HG02798 (cell line): ENCODE results near the gene COL18A1.
"Not testable (repeated sequence)": the region's sequence is repeated elsewhere in the genome, so short reads cannot be mapped to it uniquely, and the experiment has no call there.

Source experiments
- ATAC-seq: cut with Tn5 transposase; IDR thresholded peaks from one replicate; pipeline ENCODE4 v1.9.1; 2021; ENCODE audit warnings: mild to moderate bottlenecking; ENCODE audit not compliant: unreplicated experiment, poor library complexity

The COL18A1 gene

DNA sequence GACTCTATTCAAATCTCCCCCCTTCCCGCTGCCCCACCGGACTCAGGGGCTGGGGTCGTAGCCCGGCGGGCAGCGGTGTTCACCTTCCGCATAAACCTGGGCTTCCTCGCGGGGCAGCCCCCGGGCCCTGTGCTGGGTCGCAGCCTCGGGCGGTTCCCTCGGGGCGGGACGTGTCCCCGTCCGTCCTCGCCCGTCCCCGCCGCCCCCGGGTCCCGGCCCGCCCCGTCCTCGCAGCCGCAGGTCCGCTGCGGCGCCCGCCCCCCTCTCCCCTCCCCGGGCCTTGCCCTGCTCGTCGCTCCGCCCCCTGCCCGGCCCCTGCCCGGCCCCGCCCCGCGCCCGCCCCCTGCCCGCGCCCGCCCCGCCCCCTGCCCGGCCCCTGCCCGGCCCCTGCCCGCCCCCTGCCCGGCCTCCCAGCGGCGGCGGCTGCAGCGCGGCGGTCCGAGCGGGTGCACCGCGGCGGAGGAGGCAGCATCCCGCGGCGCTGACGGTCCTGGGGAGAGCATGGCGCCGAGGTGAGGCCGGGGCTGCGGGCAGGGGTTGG is at the start of gene COL18A1:
TSS of gene COL18A1 (plus strand) at position 436 of the 541 bp plus-strand sequence. CDS start at position 502, 66 bp downstream.
- ATAC-seq = no peak

DNA sequence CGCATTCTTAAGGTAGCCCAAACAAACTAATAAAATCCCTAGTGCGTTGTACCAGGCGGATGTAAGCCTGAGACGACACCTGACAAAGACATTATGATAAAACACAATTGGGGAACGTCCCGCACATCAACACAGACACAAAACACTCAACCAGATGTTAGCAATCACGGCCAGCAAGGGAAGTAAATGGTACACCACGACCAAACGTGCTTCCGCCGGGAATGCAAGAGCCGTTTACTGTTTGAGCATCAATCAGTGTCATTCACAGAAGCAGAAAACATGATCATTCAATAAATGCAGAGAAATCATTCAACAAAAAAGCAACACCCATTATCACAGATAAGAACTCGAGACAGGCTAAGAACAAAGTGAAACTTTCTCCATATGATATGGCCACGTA is 49.4 kb upstream of the COL18A1 start:
- ATAC-seq = no peak

DNA sequence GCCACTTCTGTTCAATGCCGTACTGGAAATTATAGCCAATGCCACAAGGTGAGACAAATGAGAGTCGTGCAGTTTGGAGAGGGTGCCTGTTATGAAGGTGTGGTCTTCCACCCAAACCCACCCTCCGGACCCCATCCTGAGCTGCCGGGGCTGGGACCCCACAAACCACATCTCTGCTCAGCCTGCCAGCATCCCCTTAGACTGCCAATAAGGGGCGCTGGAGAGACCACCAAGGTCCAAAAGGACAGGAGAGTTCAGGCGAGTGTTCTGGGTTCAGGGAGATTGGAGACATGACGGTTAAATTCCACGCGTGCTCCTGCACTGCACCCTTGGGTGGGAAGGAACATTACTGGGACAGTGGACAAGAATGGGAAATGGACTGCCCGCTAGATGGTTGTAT is 48.7 kb upstream of the COL18A1 start:
- no peak for ATAC-seq

DNA sequence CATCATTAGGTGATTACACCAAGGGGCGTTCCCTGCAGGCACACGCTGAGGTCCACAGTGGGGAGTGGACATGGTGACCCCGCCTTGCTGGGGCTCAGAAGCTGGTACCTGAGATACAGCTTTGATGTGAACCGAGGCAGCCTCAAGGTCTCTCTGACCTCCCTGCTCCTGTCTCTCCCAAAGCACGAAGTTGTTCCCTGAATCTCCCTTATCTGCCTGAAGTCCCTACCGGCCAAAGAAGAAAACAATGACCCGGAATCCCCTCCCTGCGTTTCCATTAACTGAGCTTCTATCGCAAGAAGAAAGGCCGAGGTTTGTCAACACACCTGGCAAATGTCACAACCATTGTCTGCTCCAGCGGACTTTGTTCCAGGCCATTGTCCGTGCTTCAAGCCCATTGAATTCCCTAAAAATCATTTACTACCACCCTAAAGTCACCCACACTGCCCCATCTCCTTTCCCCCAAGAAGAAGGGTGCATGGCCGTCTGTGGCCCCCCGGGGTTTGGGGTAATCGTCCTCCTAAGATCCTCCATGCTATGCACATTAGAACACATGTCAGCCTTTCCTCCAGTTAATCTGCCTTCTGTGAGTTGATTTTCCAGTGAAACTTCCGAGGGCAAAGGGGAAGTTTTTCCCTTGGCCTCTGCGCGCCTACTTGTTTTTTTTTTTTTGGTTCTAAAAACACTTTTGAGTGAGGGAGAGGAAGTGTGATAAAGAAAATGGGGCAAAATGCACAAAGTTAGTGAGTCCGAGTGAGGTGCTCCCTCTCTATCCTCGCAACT is 48.1 kb upstream of the COL18A1 start:
- no peak for ATAC-seq

DNA sequence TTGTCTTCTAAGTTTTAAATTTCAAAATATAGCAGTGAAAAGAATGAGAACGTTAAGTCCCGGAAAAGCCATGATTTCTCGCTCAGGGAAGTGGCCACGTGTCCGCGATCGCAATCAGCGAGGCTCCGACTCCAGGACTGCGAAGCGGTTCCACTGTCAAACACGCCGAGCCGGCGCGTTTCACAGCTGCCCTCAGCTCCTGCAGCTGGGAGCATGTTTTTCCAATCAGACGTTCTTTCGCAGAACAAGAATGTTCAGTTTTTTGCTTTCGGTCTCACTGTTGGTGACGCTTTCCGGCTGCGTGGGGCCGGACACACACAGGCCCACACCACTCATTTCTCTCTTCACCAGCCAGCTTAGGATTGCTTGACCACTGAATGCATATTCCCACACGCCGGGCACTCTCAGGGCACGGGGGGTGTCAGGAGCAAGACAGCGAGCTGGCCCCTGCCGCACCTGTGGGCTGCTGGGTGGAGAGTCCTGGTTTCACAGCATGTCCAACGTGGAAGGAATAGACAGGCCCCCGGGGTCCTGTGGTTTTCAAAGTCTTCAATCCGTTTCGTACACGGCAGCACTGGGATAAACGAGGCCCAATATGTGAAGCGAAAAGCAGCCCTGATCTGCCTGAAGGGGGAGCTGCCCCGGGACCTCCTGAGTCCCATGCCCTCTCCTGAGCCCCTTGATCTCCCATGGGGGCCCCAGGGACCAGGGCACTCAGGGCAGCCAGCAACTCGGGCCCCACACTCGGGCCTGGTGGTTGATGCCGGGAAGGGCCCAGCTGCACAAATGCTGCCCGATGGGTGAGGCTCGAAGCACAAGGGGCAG is 47.3 kb upstream of the COL18A1 start:
- ATAC-seq = no peak

DNA sequence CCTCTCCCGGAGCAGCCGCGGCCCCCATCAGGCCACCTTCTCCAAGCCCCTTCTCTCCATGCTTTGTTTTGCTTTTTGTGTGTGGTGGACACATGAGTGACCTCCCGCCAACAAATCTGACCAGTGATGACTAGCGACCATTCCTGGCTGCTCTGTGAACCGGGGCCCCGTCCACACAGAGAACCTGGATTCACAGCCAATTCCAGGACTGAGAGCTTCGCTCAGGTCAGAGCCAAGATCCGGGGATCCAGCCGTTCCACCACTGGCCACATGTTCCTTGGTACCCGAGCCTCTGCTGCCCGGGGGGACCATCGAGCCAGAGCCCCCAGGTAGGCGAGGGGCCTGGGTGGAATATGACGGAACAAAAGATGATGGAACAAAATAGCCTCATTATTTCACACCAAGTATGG is 46.7 kb upstream of the COL18A1 start:
- no peak for ATAC-seq

DNA sequence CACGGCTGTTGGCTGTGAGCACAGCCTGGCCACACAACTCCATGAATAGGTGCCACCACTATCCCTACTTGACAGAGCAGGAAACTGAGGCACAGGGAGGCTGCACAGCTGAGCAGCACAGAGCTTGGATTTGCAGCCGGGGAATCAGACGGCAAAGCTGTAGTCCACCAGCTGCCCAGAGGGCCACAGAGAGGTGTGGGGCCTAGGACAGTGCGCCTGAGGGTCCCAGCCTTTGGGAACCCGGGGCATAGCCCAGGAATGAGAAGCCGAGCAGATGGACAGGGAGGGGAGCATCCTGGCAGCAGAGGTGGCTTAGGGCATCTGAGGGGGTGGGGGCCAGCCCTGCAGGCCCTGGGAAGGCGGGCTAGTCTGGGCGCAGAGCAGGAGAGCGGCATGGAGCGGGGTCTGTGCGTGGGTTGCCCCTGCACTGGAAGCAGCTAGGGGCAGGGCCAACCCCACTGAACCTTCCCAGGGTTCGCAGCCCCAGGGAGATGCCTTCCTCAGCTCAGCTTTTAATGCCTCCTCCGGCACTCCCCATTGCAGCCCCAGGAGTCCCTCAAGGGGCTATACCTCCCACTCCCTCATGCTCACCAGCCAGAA is 46.2 kb upstream of the COL18A1 start:
- ATAC-seq = no peak

DNA sequence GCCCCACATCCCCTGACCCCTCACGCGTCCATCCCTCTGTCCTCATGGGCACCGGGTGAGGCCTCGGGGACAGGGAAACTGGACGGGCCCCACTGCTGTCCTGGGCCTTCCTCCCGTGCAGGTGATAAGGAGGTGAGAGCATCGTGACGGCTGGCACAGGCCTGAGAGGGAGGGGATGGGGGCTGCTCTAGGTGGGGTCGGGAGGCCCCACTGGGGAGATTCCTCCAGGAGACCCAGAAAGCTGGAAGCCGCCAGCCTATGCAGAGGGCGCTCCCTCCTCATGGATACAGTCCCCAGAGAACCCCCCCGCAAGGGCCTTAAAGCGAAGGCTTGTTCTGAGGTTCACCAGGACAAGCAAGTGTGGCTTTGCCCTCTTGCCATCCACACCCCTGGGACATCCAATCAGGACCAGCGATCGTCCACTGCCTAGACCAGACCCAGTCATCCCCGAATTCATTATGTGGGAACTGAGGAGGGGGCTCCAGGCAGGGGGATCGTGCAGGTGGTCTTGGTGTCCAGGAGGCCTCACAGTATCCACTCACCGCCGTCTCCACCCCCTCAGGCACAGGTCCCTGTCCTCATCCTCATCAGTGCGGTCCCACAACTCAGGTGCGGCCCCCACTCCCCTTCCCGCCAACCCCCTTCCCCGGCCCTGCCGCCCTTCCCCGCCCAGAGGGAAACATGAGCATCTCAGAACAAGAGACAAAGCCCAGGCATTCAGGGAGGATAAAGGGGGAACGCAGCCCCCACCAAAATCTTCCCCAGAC is 45.3 kb upstream of the COL18A1 start:
- no peak for ATAC-seq

DNA sequence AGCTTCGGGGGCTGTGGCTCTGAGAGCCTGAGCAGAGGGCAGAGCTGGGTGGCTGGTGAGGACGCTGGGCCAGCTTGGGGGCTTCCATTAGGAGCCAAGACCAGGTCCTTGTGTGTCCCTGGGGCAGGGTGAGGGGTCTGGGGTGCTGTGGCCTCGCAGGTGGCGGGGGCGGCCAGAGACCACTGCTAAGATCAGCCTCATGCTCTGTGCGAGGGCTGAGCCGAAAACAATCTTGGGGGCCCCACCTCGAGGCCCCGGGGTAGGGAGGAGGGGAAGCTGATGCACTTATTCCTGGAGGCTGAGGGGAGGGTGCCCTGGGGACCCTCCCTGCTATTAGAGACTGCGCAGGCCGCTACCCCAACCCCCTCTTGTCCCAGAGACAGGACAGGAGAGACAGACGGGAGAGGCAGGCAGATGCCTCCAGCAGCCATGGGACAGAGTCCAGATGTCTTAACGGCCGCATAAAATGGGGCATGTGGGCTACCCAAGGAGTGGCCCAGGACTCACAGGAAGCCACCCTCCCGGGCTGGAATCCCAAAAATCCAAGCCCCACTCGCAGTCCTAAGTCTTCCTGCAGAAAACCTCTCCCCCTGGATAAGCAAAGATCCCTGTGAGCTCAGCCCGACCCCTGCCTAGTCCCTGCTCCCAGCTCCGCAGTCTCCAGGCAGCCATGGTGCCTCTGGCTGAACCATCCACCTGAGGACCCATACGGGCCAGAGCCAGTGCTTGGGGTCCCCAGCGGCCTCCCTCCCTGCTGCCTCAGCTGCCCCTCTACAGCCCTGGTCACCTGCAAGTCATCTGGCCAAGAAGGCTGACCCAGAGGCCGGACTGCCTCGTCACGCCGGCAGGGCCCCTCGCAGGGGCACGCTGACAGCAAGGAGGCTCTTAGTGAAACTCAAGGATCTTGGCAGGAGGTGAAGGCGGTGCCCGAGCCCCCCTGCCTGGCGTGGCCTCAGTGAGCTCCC is 43.6 kb upstream of the COL18A1 start:
- ATAC-seq = no peak

DNA sequence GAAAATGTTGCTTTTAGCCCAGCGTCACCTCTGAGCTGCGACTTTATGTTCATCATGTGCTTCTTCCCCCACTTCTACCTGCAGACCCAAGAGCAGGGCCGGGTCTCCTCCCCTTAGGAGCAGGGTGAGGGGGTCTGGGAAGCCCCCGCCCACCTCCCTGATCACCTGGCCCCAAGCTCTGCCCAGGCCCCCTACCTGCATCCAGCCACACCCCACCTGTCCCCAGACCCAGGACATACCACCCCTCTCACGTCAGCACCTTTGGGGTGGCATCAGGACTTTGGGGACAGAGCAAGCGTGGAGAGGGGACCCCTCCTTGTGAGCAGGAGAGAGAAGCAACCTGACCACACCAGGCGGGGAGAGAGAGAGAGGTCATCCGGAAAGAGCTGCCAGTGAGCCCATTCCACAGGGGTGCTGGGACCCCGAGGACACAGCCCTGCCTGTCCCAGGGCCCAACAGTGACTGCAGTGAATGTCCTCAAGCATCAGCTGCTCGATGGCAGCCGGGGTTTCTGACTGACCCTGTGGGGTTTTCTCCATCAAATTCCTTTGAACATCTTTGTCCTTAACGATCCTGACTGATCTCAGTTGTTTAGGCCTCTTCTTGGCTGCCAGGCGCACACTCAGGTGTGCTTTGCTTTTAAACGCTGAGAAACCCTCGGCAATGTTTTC is 42.8 kb upstream of the COL18A1 start:
- no peak for ATAC-seq

DNA sequence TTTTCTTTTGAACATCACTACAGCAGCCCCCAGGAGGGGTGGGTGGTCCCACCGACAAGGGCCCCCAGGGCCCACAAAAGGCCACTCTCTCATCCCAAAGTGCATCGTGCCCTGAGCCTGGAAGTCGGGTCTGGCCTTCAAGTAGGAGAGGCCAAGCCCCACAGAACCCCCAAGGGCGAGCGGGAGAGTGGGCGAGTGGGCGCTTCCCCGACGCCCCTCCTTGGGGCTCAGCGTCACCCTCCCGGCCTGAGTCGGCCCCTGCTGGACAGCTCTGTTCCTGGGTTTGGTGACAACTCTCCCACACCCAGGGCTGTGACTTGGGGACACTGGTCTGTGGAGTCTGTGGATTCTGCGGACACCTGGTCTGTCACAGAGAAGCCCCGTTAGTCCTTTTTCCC is 42.2 kb upstream of the COL18A1 start:
- ATAC-seq = no peak

DNA sequence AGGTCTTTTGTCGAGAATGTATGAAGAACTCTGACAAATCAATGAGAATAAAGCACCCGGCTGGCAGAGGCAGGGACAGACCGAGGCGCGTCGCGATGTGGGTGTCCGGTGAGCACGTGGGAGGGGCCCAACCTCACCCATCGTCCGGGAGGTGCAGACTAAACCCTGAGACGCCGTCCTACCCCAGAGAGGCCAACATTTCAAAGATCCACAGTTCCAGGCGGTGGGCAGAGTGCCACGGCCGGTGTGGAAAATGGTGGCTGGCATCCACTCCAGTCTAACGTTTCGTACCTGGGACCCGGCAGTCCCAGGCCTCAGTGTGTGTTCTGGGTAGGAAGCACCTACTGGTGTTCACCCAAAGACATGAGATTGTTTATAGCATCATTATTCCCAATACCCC is 41.7 kb upstream of the COL18A1 start:
- not testable (repeated sequence) for ATAC-seq

DNA sequence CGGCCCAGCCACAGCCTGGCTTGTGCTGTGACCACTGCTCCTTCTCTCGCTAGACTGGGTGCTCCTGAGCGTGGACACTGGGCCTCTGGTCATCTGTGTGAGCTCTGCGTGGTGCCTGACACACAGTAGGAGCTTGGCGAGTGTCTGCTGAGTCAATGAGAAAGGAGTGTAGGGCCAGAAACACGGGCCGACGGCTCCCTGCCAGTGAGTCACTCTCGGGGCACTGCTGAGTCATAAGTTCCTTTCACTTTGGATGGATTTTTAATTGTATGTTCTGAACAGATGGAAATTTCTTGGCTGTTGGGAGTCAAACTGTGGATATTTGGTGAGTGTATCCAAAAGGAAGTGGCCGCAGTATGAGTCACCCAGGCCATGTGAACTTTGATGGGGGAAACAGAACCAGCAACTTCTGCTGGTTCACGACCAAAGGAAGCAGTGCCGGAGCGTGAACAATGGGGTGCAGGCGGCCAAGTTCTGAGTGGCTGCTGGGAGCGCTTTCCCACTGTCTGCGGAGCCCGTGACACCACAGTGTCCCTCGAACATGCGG is 41.0 kb upstream of the COL18A1 start:
- ATAC-seq = no peak

DNA sequence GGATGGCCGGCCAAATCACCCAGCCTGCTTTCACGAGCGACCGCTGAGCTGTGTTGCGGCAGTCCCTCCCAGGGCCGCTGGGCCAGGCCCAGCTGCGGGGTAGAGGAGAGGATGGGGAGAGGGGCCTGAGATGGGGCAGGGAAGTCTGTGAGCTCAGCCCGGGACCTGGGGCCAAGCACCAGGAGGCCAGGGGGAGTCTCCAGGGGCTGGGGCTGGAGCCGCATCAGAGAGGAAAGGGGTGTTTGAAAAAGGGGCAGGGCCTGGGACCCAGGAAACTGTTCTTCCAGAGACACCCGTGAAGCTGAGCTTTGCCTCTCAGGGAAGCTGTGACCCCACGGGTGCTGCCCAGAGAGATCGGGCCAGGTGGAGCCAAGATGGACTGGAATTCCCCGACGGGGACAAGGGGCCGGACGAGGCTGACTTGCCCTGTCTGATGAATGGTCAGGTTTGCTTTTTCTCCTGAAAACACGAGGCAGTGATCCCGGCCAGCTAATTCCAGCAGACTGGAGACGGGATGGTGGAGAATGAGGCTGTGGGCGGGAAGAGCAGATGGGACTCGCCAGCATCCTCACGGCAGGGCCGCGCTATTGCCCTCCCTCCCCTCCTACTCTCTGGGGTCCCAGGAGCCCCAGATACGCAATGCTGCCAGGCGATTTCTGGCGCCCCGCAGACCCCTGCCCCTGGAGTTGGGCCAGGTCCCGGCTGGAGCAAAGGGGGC is 40.3 kb upstream of the COL18A1 start:
- no peak for ATAC-seq

DNA sequence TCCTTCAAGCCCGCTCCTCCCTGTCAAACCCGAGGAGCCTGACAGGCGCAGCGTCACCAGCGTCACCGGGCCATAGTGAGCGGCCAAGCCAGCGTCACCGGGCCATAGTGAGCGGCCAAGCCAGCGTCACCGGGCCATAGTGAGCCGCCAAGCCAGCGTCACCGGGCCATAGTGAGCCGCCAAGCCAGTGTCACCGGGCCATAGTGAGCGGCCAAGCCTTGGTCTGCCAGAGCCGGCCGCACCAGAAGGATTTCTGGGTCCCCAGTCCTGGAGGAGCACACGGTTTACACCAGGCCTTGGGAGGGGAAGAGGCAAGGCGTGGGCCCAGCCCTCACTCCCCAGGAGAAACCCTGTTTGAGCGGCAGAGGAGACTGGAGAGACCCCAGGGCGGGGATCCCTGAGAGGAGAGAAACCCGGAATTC is 39.8 kb upstream of the COL18A1 start:
- ATAC-seq = no peak

DNA sequence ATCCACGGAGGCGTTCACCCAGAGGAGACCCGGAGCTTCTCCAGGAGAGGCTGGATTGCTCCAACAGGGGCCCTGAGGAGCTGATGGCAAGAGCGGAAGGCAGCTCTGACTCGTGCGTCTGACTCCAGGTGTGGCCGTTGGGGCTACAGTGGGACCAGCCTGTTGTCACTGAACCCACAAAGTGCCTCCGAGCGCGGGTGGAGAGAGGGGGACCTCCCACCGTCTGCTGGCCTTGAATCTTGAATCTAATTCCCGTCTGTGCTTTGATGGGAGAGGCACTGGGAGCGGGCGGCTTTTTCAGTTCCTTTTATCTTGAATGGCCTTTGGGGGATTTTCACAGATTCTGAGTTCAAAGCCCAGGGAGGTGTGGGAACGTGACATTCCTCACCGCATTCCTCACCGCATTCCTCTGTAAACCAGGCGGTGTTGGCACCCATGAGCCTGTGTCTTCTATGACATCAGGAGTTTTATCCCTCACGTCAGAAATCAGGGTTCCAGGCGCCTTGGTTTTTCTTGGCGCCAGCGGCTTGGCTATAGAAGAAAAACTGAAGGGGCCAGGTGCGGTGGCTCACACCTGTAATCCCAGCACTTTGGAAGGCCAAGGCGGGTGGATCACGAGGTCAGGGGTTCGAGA is 39.2 kb upstream of the COL18A1 start:
- ATAC-seq = no peak

DNA sequence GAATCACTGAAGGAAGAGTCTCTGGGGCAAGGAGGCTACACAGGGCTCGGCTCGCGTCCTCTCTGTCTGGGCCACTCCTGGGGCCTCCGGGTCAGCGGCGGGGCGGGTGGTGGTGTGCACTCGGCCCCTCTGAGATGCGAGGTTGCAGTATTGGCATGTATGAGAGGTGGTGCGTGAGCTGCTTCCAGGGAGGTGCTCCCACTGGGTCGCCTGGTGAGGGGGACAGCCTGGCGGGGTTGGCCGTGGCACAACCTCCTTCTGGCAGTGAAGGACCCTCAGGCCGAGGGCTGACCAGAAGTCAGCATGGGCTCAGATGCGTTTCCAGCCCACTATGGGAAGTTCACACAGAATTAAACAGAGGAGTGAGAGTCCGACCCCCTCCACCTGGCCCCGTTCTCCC is 38.5 kb upstream of the COL18A1 start:
- no peak for ATAC-seq
